GM19351 (cell line): ENCODE measurements around the gene CLMN.

ENCODE experiments used
- ATAC-seq: cut with Tn5 transposase; IDR thresholded peaks from one replicate; pipeline ENCODE4 v1.9.1; 2021; ENCODE audit warnings: mild to moderate bottlenecking, moderate library complexity; ENCODE audit not compliant: unreplicated experiment

CLMN gene

GRCh38 chr14:95227279-95227860 is 92.3 kb downstream of the CLMN start:
- ATAC-seq = no peak

- no peak for ATAC-seq
Observed at GRCh38 chr14:95226801-95227200, 92.9 kb downstream of the CLMN start.

GRCh38 chr14:95225251-95225887 is 94.3 kb downstream of the CLMN start:
- ATAC-seq = no peak

GRCh38 chr14:95222870-95223398 is 96.8 kb downstream of the CLMN start:
- ATAC-seq = no peak

- ATAC-seq = no peak
Observed at GRCh38 chr14:95222151-95222631, 97.5 kb downstream of the CLMN start.

GRCh38 chr14:95221531-95221930 is 98.2 kb downstream of the CLMN start:
- ATAC-seq = no peak

GRCh38 chr14:95220663-95221231 is 99.0 kb downstream of the CLMN start:
- ATAC-seq = no peak

- ATAC-seq = no peak
Observed at GRCh38 chr14:95218472-95219193, 101.1 kb downstream of the CLMN start.

- ATAC-seq = no peak
Observed at GRCh38 chr14:95218006-95218405, 101.7 kb downstream of the CLMN start.

- ATAC-seq = no peak
Observed at GRCh38 chr14:95217391-95217900, 102.3 kb downstream of the CLMN start.

- no peak for ATAC-seq
Observed at GRCh38 chr14:95216008-95216407, 103.7 kb downstream of the CLMN start.

GRCh38 chr14:95215094-95215725 is 104.5 kb downstream of the CLMN start:
- no peak for ATAC-seq

- no peak for ATAC-seq
Observed at GRCh38 chr14:95213774-95214173, 105.9 kb downstream of the CLMN start.

GRCh38 chr14:95211721-95212504 is 107.8 kb downstream of the CLMN start:
- no peak for ATAC-seq

GRCh38 chr14:95210699-95211098 is 109.0 kb downstream of the CLMN start:
- no peak for ATAC-seq

- ATAC-seq = no peak
Observed at GRCh38 chr14:95208598-95208997, 111.1 kb downstream of the CLMN start.

GRCh38 chr14:95207475-95208233 is 112.1 kb downstream of the CLMN start:
- ATAC-seq = no peak

- ATAC-seq = no peak
Observed at GRCh38 chr14:95206534-95206933, 113.2 kb downstream of the CLMN start.

GRCh38 chr14:95204705-95205104 is 115.0 kb downstream of the CLMN start:
- no peak for ATAC-seq
